ENCODE data around the gene OR6S1.

Gene OR6S1

GRCh38 chr14:20659336-20659735 lies 17.8 kb upstream of the OR6S1 start:
- Histone ChIP-seq H3K36me3 (ENCODE audit: control insufficient read depth in 1 of 2, insufficient read depth in 2 of 2, low read length in 2 of 2) (no peaks in the 10 kb centered on the region), H2AFZ (ENCODE audit: insufficient read depth, low read length, poor library complexity) (no peak overlapping the region), H3K27me3 (ENCODE audit: insufficient read depth, low read length) (peaks cover 16% of the 10 kb centered on the region), H3K79me1 (ENCODE audit: low read length) (no peaks in the 10 kb centered on the region), H2BK5ac (ENCODE audit: low read depth, low read length, poor library complexity) (no peak overlapping the region), H3K18ac (ENCODE audit: low read length) (no peak overlapping the region), H2AK5ac (ENCODE audit: low read length) (no peak overlapping the region), H3K79me2 (ENCODE audit: control insufficient read depth, insufficient read depth, low read length, poor library complexity) (no peaks in the 10 kb centered on the region), H4K8ac (ENCODE audit: low read depth, low read length) (no peak overlapping the region), H3K4me3 (ENCODE audit: low read depth, low read length) (no peak overlapping the region), H3K9me3 (ENCODE audit: insufficient read depth, low read depth, low read length) (peaks cover 3% of the 10 kb centered on the region), H3K23ac (ENCODE audit: low read length) (no peak overlapping the region), H3K4ac (ENCODE audit: low read depth, low read length) (no peak overlapping the region), H4K91ac (ENCODE audit: low read depth, low read length) (no peak overlapping the region), H2BK120ac (ENCODE audit: insufficient read depth, low read length, poor library complexity) (no peak overlapping the region), H3K4me1 (ENCODE audit: control insufficient read depth in 1 of 2, insufficient read depth in 2 of 2, low read length in 2 of 2) (peaks cover 0 to 4% of the 10 kb centered on the region in 2 experiments), H3K27ac (ENCODE audit: low read depth, low read length) (no peak overlapping the region), H3K9ac (ENCODE audit: low read length) (no peak overlapping the region), H3K14ac (ENCODE audit: low read length) (no peak overlapping the region), H4K12ac (ENCODE audit: low read depth, low read length) (no peak overlapping the region), H3K4me2 (ENCODE audit: low read length) (no peak overlapping the region), H2BK12ac (ENCODE audit: low read length) (no peak overlapping the region)
- WGBS (ENCODE audit: extremely low coverage, insufficient coverage, insufficient read length), result no CpG with 5 or more reads among the region's 6 CpGs
- no peak for DNase-seq

GRCh38 chr14:20658246-20658645 lies 16.8 kb upstream of the OR6S1 start:
- H2AFZ ChIP-seq (ENCODE audit: insufficient read depth, low read length, poor library complexity), result no peak overlapping the region
- H3K14ac ChIP-seq (ENCODE audit: low read length), result no peak overlapping the region
- H3K27me3 ChIP-seq (ENCODE audit: insufficient read depth, low read length), result peaks cover 16% of the 10 kb centered on the region
- H2BK5ac ChIP-seq (ENCODE audit: low read depth, low read length, poor library complexity), result no peak overlapping the region
- no peak overlapping the region for H4K8ac ChIP-seq (ENCODE audit: low read depth, low read length)
- H3K79me1 ChIP-seq (ENCODE audit: low read length), result no peaks in the 10 kb centered on the region
- no peak overlapping the region for H2BK12ac ChIP-seq (ENCODE audit: low read length)
- no peak overlapping the region for H3K4me2 ChIP-seq (ENCODE audit: low read length)
- no peak overlapping the region for H3K9ac ChIP-seq (ENCODE audit: low read length)
- no peak overlapping the region for H3K4me3 ChIP-seq (ENCODE audit: low read depth, low read length)
- no peaks in the 10 kb centered on the region for H3K79me2 ChIP-seq (ENCODE audit: control insufficient read depth, insufficient read depth, low read length, poor library complexity)
- H2AK5ac ChIP-seq (ENCODE audit: low read length), result no peak overlapping the region
- no peak overlapping the region for H4K91ac ChIP-seq (ENCODE audit: low read depth, low read length)
- no peak overlapping the region for H3K4ac ChIP-seq (ENCODE audit: low read depth, low read length)
- H4K12ac ChIP-seq (ENCODE audit: low read depth, low read length), result no peak overlapping the region
- no peak overlapping the region for H3K18ac ChIP-seq (ENCODE audit: low read length)
- no peak overlapping the region for H3K27ac ChIP-seq (ENCODE audit: low read depth, low read length)
- WGBS (ENCODE audit: extremely low coverage, insufficient coverage, insufficient read length), result no CpG with 5 or more reads among the region's 3 CpGs
- H3K36me3 ChIP-seq (ENCODE audit: control insufficient read depth in 1 of 2, insufficient read depth in 2 of 2, low read length in 2 of 2), result no peaks in the 10 kb centered on the region
- no peak overlapping the region for H2BK120ac ChIP-seq (ENCODE audit: insufficient read depth, low read length, poor library complexity)
- H3K23ac ChIP-seq (ENCODE audit: low read length), result no peak overlapping the region
- no peak for DNase-seq
- H3K4me1 ChIP-seq (ENCODE audit: control insufficient read depth in 1 of 2, insufficient read depth in 2 of 2, low read length in 2 of 2), result peaks cover 2 to 4% of the 10 kb centered on the region in 2 experiments
- H3K9me3 ChIP-seq (ENCODE audit: insufficient read depth, low read depth, low read length), result peaks cover 3% of the 10 kb centered on the region

- Histone ChIP-seq H4K8ac (ENCODE audit: low read depth, low read length) (no peak overlapping the region), H4K91ac (ENCODE audit: low read depth, low read length) (no peak overlapping the region), H3K18ac (ENCODE audit: low read length) (no peak overlapping the region), H3K14ac (ENCODE audit: low read length) (no peak overlapping the region), H2BK5ac (ENCODE audit: low read depth, low read length, poor library complexity) (no peak overlapping the region), H2AK5ac (ENCODE audit: low read length) (no peak overlapping the region), H3K79me2 (ENCODE audit: control insufficient read depth, insufficient read depth, low read length, poor library complexity) (no peaks in the 10 kb centered on the region), H3K27me3 (ENCODE audit: insufficient read depth, low read length) (peaks cover 18% of the 10 kb centered on the region), H3K9me3 (ENCODE audit: insufficient read depth, low read depth, low read length) (peaks cover 3% of the 10 kb centered on the region), H4K12ac (ENCODE audit: low read depth, low read length) (no peak overlapping the region), H2BK120ac (ENCODE audit: insufficient read depth, low read length, poor library complexity) (no peak overlapping the region), H3K9ac (ENCODE audit: low read length) (no peak overlapping the region), H3K23ac (ENCODE audit: low read length) (no peak overlapping the region), H2AFZ (ENCODE audit: insufficient read depth, low read length, poor library complexity) (no peak overlapping the region), H3K36me3 (ENCODE audit: control insufficient read depth in 1 of 2, insufficient read depth in 2 of 2, low read length in 2 of 2) (peaks cover 0 to 1% of the 10 kb centered on the region in 2 experiments), H3K79me1 (ENCODE audit: low read length) (no peaks in the 10 kb centered on the region), H3K4me1 (ENCODE audit: control insufficient read depth in 1 of 2, insufficient read depth in 2 of 2, low read length in 2 of 2) (peaks cover 4 to 9% of the 10 kb centered on the region in 2 experiments), H3K4me3 (ENCODE audit: low read depth, low read length) (no peak overlapping the region), H3K27ac (ENCODE audit: low read depth, low read length) (no peak overlapping the region), H3K4ac (ENCODE audit: low read depth, low read length) (no peak overlapping the region), H2BK12ac (ENCODE audit: low read length) (no peak overlapping the region), H3K4me2 (ENCODE audit: low read length) (no peak overlapping the region)
- peak; percentile 36 to 65 for DNase-seq
- WGBS (ENCODE audit: extremely low coverage, insufficient coverage, insufficient read length), result no CpG with 5 or more reads among the region's 28 CpGs
These were observed 16.0 kb upstream of the OR6S1 start for GRCh38 chr14:20657216-20658211.

- H3K9ac ChIP-seq (ENCODE audit: low read length), result no peak overlapping the region
- H3K9me3 ChIP-seq (ENCODE audit: insufficient read depth, low read depth, low read length), result peaks cover 3% of the 10 kb centered on the region
- H2BK5ac ChIP-seq (ENCODE audit: low read depth, low read length, poor library complexity), result no peak overlapping the region
- H3K4me1 ChIP-seq (ENCODE audit: control insufficient read depth in 1 of 2, insufficient read depth in 2 of 2, low read length in 2 of 2), result peaks cover 4 to 9% of the 10 kb centered on the region in 2 experiments
- no peak overlapping the region for H3K4me3 ChIP-seq (ENCODE audit: low read depth, low read length)
- no peak overlapping the region for H2AFZ ChIP-seq (ENCODE audit: insufficient read depth, low read length, poor library complexity)
- H3K27me3 ChIP-seq (ENCODE audit: insufficient read depth, low read length), result peaks cover 18% of the 10 kb centered on the region
- H3K36me3 ChIP-seq (ENCODE audit: control insufficient read depth in 1 of 2, insufficient read depth in 2 of 2, low read length in 2 of 2), result peaks cover 0 to 1% of the 10 kb centered on the region in 2 experiments
- H4K12ac ChIP-seq (ENCODE audit: low read depth, low read length), result no peak overlapping the region
- H3K27ac ChIP-seq (ENCODE audit: low read depth, low read length), result no peak overlapping the region
- no peaks in the 10 kb centered on the region for H3K79me2 ChIP-seq (ENCODE audit: control insufficient read depth, insufficient read depth, low read length, poor library complexity)
- H3K4me2 ChIP-seq (ENCODE audit: low read length), result no peak overlapping the region
- no peak overlapping the region for H2AK5ac ChIP-seq (ENCODE audit: low read length)
- no peak overlapping the region for H3K14ac ChIP-seq (ENCODE audit: low read length)
- no peak overlapping the region for H3K4ac ChIP-seq (ENCODE audit: low read depth, low read length)
- no peak overlapping the region for H2BK120ac ChIP-seq (ENCODE audit: insufficient read depth, low read length, poor library complexity)
- H4K8ac ChIP-seq (ENCODE audit: low read depth, low read length), result no peak overlapping the region
- no peak overlapping the region for H4K91ac ChIP-seq (ENCODE audit: low read depth, low read length)
- no peak overlapping the region for H3K18ac ChIP-seq (ENCODE audit: low read length)
- H3K23ac ChIP-seq (ENCODE audit: low read length), result no peak overlapping the region
- WGBS (ENCODE audit: extremely low coverage, insufficient coverage, insufficient read length), result no CpG with 5 or more reads among the region's 4 CpGs
- DNase-seq, result no peak
- no peaks in the 10 kb centered on the region for H3K79me1 ChIP-seq (ENCODE audit: low read length)
- no peak overlapping the region for H2BK12ac ChIP-seq (ENCODE audit: low read length)
These were observed 14.8 kb upstream of the OR6S1 start for GRCh38 chr14:20656274-20656673.
